Right atrium auricular region (tissue), 2 donors: ENCODE results near the gene EFHC2. TPM values are rescaled to one million over a fixed set of nuclear protein-coding genes. Genes with fewer than 3 reads are reported as not detected.

Experiments
- DNase-seq: peaks from one replicate; pipeline ENCODE4 v3.0.0-alpha.2; 2019; ENCODE audit warnings: low spot score
- H3K27ac ChIP-seq, 2 donors: fragments of 200-600 bp; sonication (generic); 1 replicate in 1 of 2; 2 replicates in 1 of 2; pipeline ENCODE4 v1.5.1; 2016 to 2019
- H3K27me3 ChIP-seq, 2 donors: fragments of 200-600 bp; sonication (generic); one replicate each; pipeline versions ENCODE4 v1.5.1 to v1.6.0; 2017 to 2019
- H3K36me3 ChIP-seq: fragments of 200-600 bp; sonication (generic); one replicate; pipeline ENCODE4 v1.5.1; 2016
- H3K4me1 ChIP-seq, 2 donors: fragments of 200-600 bp; sonication (generic); one replicate each; pipeline versions ENCODE4 v1.5.1 to v1.6.0; 2017 to 2019
- H3K4me3 ChIP-seq, 2 donors: fragments of 200-600 bp; sonication (generic); 1 replicate in 1 of 2; 2 replicates in 1 of 2; pipeline ENCODE4 v1.5.1; 2017 to 2019; ENCODE audit warnings: mild to moderate bottlenecking in 1 of 2, moderate library complexity in 1 of 2
- H3K9me3 ChIP-seq, 2 donors: fragments of 200-600 bp; sonication (generic); one replicate each; pipeline ENCODE4 v1.5.1; 2019
- CTCF ChIP-seq, 2 donors: fragments of 200-600 bp; sonication (generic); IDR thresholded peaks; one replicate each; pipeline ENCODE4 v1.5.1; 2019; ENCODE audit warnings: antibody characterized with exemption in 2 of 2
- total RNA-seq, 2 donors: library from RNA; depleted of rRNA; stranded (reverse); fragments of >200 nt; gene quantifications; one replicate each; pipeline ENCODE4 v1.1.0, GENCODE V29; 2016

Gene EFHC2
- total RNA-seq, 2 donors from 2014 or later, result 4.5 to 5.4 TPM

- no peaks in the 10 kb centered on the region for H3K36me3 ChIP-seq
- no peaks in the 10 kb centered on the region for H3K4me1 ChIP-seq
- no peaks in the 10 kb centered on the region for H3K9me3 ChIP-seq
- H3K4me3 ChIP-seq, result no peak overlapping the region
- H3K27me3 ChIP-seq, result no peaks in the 10 kb centered on the region
- TF ChIP-seq CTCF (IDR thresholded peaks at IDR 0.05), result no peak
- no peak overlapping the region for H3K27ac ChIP-seq
- DNase-seq, result no peak
Measured at GRCh38 chrX:44147130-44147529, 196.3 kb downstream of the EFHC2 start.

- H3K9me3 ChIP-seq, result peaks cover 0 to 3% of the 10 kb centered on the region in 2 donors
- no peak for DNase-seq
- H3K36me3 ChIP-seq, result no peaks in the 10 kb centered on the region
- no peaks in the 10 kb centered on the region for H3K4me1 ChIP-seq
- TF ChIP-seq CTCF (IDR thresholded peaks at IDR 0.05), result no peak
- H3K4me3 ChIP-seq, result no peak overlapping the region
- no peaks in the 10 kb centered on the region for H3K27me3 ChIP-seq
- H3K27ac ChIP-seq, result no peak overlapping the region
Measured at GRCh38 chrX:44144177-44144945, 199.1 kb downstream of the EFHC2 start.

GRCh38 chrX:44143061-44143602 lies 200.3 kb downstream of the EFHC2 start:
- Histone ChIP-seq H3K4me1 (no peaks in the 10 kb centered on the region), H3K4me3 (no peak overlapping the region), H3K27ac (no peak overlapping the region), H3K27me3 (no peaks in the 10 kb centered on the region), H3K9me3 (peaks cover 0 to 15% of the 10 kb centered on the region in 2 donors), H3K36me3 (no peaks in the 10 kb centered on the region)
- TF ChIP-seq CTCF (IDR thresholded peaks at IDR 0.05), result no peak
- no peak for DNase-seq

GRCh38 chrX:44130189-44130588 lies 213.3 kb downstream of the EFHC2 start:
- Histone ChIP-seq H3K9me3 (no peaks in the 10 kb centered on the region), H3K27ac (no peak overlapping the region), H3K27me3 (no peaks in the 10 kb centered on the region), H3K36me3 (no peaks in the 10 kb centered on the region), H3K4me1 (no peaks in the 10 kb centered on the region), H3K4me3 (no peak overlapping the region)
- TF ChIP-seq CTCF (IDR thresholded peaks at IDR 0.05), result no peak
- no peak for DNase-seq

GRCh38 chrX:44113337-44113736 lies 230.1 kb downstream of the EFHC2 start:
- DNase-seq, result no peak
- no peaks in the 10 kb centered on the region for H3K27me3 ChIP-seq
- H3K27ac ChIP-seq, result no peak overlapping the region
- no peak for TF ChIP-seq CTCF (IDR thresholded peaks at IDR 0.05)
- no peak overlapping the region for H3K4me3 ChIP-seq
- no peaks in the 10 kb centered on the region for H3K4me1 ChIP-seq
- H3K9me3 ChIP-seq, result peaks cover 0 to 4% of the 10 kb centered on the region in 2 donors
- H3K36me3 ChIP-seq, result no peaks in the 10 kb centered on the region
